H1 (cell line): ENCODE data around the gene MAGI2. TPM values are rescaled to one million over a fixed set of nuclear protein-coding genes. Genes with fewer than 3 reads are reported as not detected.

Experiments
- ATF3 ChIP-seq: IDR thresholded peaks from 2 replicates; pipeline ENCODE4 v1.6.1; 2011; ENCODE audit warnings: low read depth, mild to moderate bottlenecking, low read length; ENCODE audit not compliant: insufficient read depth
- CBX8 ChIP-seq: fragments of 300-800, 300-1000 bp; sonication (generic); IDR thresholded peaks from 2 replicates; pipeline ENCODE4 v1.7.1; 2016; ENCODE audit warnings: low read depth, low read length, borderline replicate concordance
- E2F6 ChIP-seq: IDR thresholded peaks from 2 replicates; pipeline ENCODE4 v1.6.1; 2012; ENCODE audit warnings: inconsistent platforms
- EP300 ChIP-seq, 2 experiments: IDR thresholded peaks; 1 replicate in 1 of 2; 2 replicates in 1 of 2; pipeline ENCODE4 v1.6.1; 2011 to 2012; ENCODE audit warnings: low read depth in 2 of 2, low read length in 2 of 2, mild to moderate bottlenecking in 2 of 2, borderline replicate concordance in 1 of 2, inconsistent platforms in 1 of 2, moderate library complexity in 1 of 2
- GABPA ChIP-seq: IDR thresholded peaks from 2 replicates; pipeline ENCODE4 v1.6.1; 2011; ENCODE audit warnings: mild to moderate bottlenecking, low read length, moderate library complexity, borderline replicate concordance; ENCODE audit not compliant: insufficient read depth
- KDM1A ChIP-seq: fragments of 200-600, 300-600 bp; sonication (generic); IDR thresholded peaks from 2 replicates; pipeline ENCODE4 v1.7.1; 2016; ENCODE audit warnings: mild to moderate bottlenecking, low read length, borderline replicate concordance
- MAFK ChIP-seq: IDR thresholded peaks from 2 replicates; pipeline ENCODE4 v1.6.1; 2012; ENCODE audit warnings: low read depth, mild to moderate bottlenecking, improper control_type of control experiment, low read length
- POU5F1 ChIP-seq: IDR thresholded peaks from 2 replicates; pipeline ENCODE4 v1.6.1; 2011; ENCODE audit warnings: low read depth, mild to moderate bottlenecking, low read length, moderate library complexity
- TEAD4 ChIP-seq: IDR thresholded peaks from 2 replicates; pipeline ENCODE4 v1.6.1; 2012; ENCODE audit warnings: low read depth, low read length, inconsistent platforms, mixed read lengths
- polyA plus RNA-seq, 7 experiments: library from polyadenylated mRNA; depleted of rRNA in 3 of 7; stranded (reverse) in 5 of 7; unstranded in 2 of 7; fragments of >200 nt in 5 of 7; fragments of 200-250 nt in 2 of 7; gene quantifications; 1 replicate in 5 of 7; 2 replicates in 1 of 7; 4 replicates in 1 of 7; pipeline versions ENCODE4 v1.2.1 to v1.2.3, GENCODE V29; 2011 to 2013; ENCODE audit warnings: missing spikeins in 2 of 7, mixed read lengths in 2 of 7
- total RNA-seq: library from RNA; stranded (reverse); fragmentation: NEBNext Ultra II Directional; extraction: Animal tissue kit (Norgen Biotek cat#: 25700); gene quantifications from 2 replicates; pipeline ENCODE4 v1.2.1, GENCODE V29; 2021

Gene MAGI2
- total and polyA plus RNA-seq, 2 of the 8 experiments (the other 6 are each of a cell fraction or from before 2014, with no cell fraction given): 6.0 to 27.3 TPM

- TF ChIP-seq KDM1A: no peak
- TF ChIP-seq GABPA: no peak
- TF ChIP-seq EP300 (IDR thresholded peaks at IDR 0.05; ENCODE audit: borderline replicate concordance in 1 of 2, low read depth in 2 of 2, low read length in 2 of 2): no peak
- TF ChIP-seq TEAD4: no peak
- TF ChIP-seq MAFK: no peak
- TF ChIP-seq CBX8: no peak
- TF ChIP-seq POU5F1: no peak
- no peak for TF ChIP-seq E2F6
- TF ChIP-seq ATF3: no peak
These were observed 170.4 kb downstream of the MAGI2 start (continued) for GRCh38 chr7:79282882-79283602.
